PC-9 (cell line): Measurements from ENCODE around the gene CDK5RAP1. TPM values are rescaled to one million over a fixed set of nuclear protein-coding genes. Genes with fewer than 3 reads are reported as not detected.

ENCODE experiments used
- BruUV-seq: library from RNA; stranded (reverse); fragments of 400-500 nt; replicated peaks from 2 replicates; lab custom pipeline; 2021; lab: Mats Ljungman, UMichigan
- CTCF ChIA-PET: fragments of 300-600 bp; sonication (Branson Sonifier 250); formaldehyde crosslinking; loops from one replicate; lab custom pipeline; 2022; ENCODE audit warnings: antibody characterized with exemption; lab: Charles Lee
- POLR2A ChIA-PET: fragments of 300-600 bp; sonication (Branson Sonifier 250); formaldehyde crosslinking; loops from one replicate; lab custom pipeline; 2022; ENCODE audit warnings: antibody characterized with exemption; ENCODE audit not compliant: unreplicated experiment; lab: Charles Lee
- DNase-seq, 2 experiments: peaks; one replicate each; pipeline versions ENCODE4 v3.0.0 to v3.0.0-alpha.2; 2015 to 2022; ENCODE audit warnings: mixed read lengths in 1 of 2
- H2AFZ ChIP-seq: fragments of 200-600 bp; sonication (generic); 2 replicates; pipeline ENCODE4 v1.8.1; 2017; ENCODE audit warnings: antibody characterized with exemption
- H3F3A ChIP-seq: fragments of 200-600 bp; sonication (generic); 2 replicates; pipeline ENCODE4 v1.8.1; 2017; ENCODE audit warnings: antibody characterized with exemption, mild to moderate bottlenecking, low read depth; ENCODE audit not compliant: insufficient read depth
- H3K27ac ChIP-seq: fragments of 200-600 bp; sonication (generic); 2 replicates; pipeline ENCODE4 v1.6.1; 2016; ENCODE audit warnings: mixed run types
- H3K27me3 ChIP-seq: fragments of 200-600 bp; sonication (generic); 2 replicates; pipeline ENCODE4 v1.6.1; 2016; ENCODE audit warnings: low read depth, mixed run types; ENCODE audit not compliant: insufficient read depth
- H3K36me3 ChIP-seq: fragments of 200-600 bp; sonication (generic); 2 replicates; pipeline ENCODE4 v1.6.1; 2016; ENCODE audit warnings: low read depth, mixed run types
- H3K4me1 ChIP-seq: fragments of 200-600 bp; sonication (generic); replicated peaks from 2 replicates; pipeline ENCODE4 v1.6.1; 2016; ENCODE audit warnings: mixed run types; ENCODE audit not compliant: insufficient read depth
- H3K4me2 ChIP-seq: fragments of 200-600 bp; sonication (generic); 2 replicates; pipeline ENCODE4 v1.6.1; 2017; ENCODE audit warnings: mixed run types
- H3K4me3 ChIP-seq: fragments of 200-600 bp; sonication (generic); 2 replicates; pipeline ENCODE4 v1.6.1; 2016; ENCODE audit warnings: mixed run types
- H3K79me2 ChIP-seq: fragments of 200-600 bp; sonication (generic); 2 replicates; pipeline ENCODE4 v1.6.1; 2017; ENCODE audit warnings: low read depth, mixed run types
- H3K9me2 ChIP-seq: fragments of 200-600 bp; sonication (generic); 2 replicates; pipeline ENCODE4 v1.8.1; 2017; ENCODE audit warnings: mild to moderate bottlenecking; ENCODE audit not compliant: insufficient read depth
- H3K9me3 ChIP-seq: fragments of 200-600 bp; sonication (generic); 2 replicates; pipeline ENCODE4 v1.8.1; 2016; ENCODE audit warnings: low read depth; ENCODE audit not compliant: insufficient read depth
- H4K20me1 ChIP-seq: fragments of 200-600 bp; sonication (generic); 2 replicates; pipeline ENCODE4 v1.8.1; 2017; ENCODE audit not compliant: insufficient read depth
- EZH2 ChIP-seq: fragments of 200-600 bp; sonication (generic); IDR thresholded peaks from 2 replicates; pipeline ENCODE4 v1.8.0; 2017; ENCODE audit warnings: antibody characterized with exemption, low read depth
- intact Hi-C: fragments of 100-400 bp; cut with micrococcal nuclease; formaldehyde crosslinking; loops from one replicate; pipeline ENCODE4 v1.10.0; 2022; ENCODE audit not compliant: unreplicated experiment
- total RNA-seq: library from RNA; stranded (reverse); gene quantifications from 2 replicates; pipeline ENCODE4 v1.2.3, GENCODE V29; 2021
- TF ChIP-seq, protein P1 (sequence below): fragments of 200-600 bp; sonication (generic); conservative IDR thresholded peaks from 2 replicates; pipeline ENCODE4 v1.6.1; 2017; ENCODE audit warnings: mixed run types, antibody characterized with exemption, mild to moderate bottlenecking, moderate library complexity

The CDK5RAP1 gene
- total RNA-seq, 1 experiment from 2014 or later, result 45.3 TPM

DNA sequence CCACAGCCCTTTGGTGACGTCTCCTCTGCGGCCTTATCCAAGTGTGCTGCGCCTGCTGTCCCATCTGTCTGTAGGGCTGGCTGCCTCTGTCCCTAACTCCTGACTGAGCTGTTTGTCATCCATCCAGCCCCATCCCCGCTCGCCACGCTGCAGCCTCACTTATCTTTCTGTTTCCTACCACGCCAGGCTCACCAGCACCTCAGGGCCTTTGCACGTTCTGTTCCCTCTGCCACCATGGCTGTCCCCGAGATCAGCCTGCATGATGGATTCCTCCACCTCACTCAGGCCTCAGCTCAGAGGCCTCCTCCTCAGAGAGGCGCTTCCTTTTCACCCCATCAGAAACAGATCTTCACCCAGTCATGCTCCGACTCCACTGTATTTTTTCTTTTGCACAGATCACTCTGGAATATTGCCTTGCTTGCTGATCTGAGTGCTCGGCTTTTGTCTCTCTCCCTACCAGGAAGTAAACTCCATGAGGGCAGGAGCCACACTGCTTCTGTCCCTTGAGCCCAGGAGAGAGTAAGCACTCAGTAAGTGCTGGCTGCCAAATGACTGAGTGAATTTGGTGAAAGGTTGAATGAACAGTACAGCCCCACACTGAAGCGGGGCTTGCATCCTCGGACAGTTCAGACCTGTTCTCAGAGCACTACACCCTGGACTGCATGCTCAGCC, 83.8 kb downstream of the CDK5RAP1 start:
- H3F3A ChIP-seq, result no peaks in the 10 kb centered on the region
- H4K20me1 ChIP-seq, result no peaks in the 10 kb centered on the region
- peak in 1 of 2 experiments; percentile 6 for DNase-seq
- no peak overlapping the region for H3K4me2 ChIP-seq
- ChIA-PET POLR2A (interaction anchor here (0.7 kb wide), 1 partner anchor 8 kb away, joined by 3 read pairs; no protein-coding TSS in a partner anchor), CTCF (no interaction called here)
- H3K27ac ChIP-seq, result no peak overlapping the region
- H3K4me3 ChIP-seq, result no peak overlapping the region
- intact Hi-C loops, result no loop called here
- no peak overlapping the region for H2AFZ ChIP-seq
- TF ChIP-seq EZH2, result no peak
- TF ChIP-seq, protein P1, sequence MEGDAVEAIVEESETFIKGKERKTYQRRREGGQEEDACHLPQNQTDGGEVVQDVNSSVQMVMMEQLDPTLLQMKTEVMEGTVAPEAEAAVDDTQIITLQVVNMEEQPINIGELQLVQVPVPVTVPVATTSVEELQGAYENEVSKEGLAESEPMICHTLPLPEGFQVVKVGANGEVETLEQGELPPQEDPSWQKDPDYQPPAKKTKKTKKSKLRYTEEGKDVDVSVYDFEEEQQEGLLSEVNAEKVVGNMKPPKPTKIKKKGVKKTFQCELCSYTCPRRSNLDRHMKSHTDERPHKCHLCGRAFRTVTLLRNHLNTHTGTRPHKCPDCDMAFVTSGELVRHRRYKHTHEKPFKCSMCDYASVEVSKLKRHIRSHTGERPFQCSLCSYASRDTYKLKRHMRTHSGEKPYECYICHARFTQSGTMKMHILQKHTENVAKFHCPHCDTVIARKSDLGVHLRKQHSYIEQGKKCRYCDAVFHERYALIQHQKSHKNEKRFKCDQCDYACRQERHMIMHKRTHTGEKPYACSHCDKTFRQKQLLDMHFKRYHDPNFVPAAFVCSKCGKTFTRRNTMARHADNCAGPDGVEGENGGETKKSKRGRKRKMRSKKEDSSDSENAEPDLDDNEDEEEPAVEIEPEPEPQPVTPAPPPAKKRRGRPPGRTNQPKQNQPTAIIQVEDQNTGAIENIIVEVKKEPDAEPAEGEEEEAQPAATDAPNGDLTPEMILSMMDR, result no peak
- no peaks in the 10 kb centered on the region for H3K4me1 ChIP-seq
- H3K27me3 ChIP-seq, result peaks cover 30% of the 10 kb centered on the region
- H3K9me2 ChIP-seq, result no peaks in the 10 kb centered on the region
- BruUV-seq, result no TSS peak
- no peaks in the 10 kb centered on the region for H3K36me3 ChIP-seq
- H3K79me2 ChIP-seq, result no peaks in the 10 kb centered on the region
- H3K9me3 ChIP-seq, result no peaks in the 10 kb centered on the region

DNA sequence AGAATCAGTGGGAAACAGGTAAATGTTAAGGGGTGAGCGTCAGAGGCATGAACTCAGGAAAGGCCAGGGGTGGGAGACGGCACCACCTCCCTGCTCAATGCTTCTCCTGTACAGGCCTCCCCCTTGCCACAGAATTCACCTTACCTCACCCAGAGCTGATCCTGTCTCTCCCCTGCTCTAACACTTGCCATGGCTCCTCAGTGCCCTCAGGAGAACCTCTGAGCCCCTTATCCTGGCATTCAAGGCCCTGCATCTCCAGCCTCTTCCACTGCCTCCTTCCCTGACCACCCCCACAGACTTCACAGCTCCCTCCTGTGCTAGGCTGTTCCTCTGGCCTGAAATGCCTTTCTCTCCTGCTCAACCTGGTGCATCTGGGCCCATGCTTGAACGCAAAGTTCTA, 84.4 kb downstream of the CDK5RAP1 start:
- intact Hi-C loops, result no loop called here
- H3K36me3 ChIP-seq, result no peaks in the 10 kb centered on the region

DNA sequence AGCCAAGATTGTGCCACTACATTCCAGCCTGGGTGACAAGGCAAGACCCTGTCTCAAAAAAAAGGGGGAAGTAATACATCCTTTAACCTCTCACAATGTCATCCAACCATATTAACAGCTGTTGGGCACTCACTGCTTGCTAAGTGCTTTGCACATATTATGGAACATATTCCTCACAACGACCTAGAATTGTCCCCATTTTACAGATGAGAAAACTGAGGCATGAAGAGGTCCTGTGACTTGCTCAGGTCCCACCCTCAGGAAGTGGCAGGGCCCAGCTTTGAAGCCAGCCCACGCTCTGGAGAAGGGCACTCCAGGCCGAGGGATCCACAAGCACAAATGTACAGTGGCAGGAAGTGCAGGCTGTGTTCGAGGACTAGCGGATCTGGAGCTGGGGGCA, 85.0 kb downstream of the CDK5RAP1 start:
- H3F3A ChIP-seq, result no peaks in the 10 kb centered on the region
- no peaks in the 10 kb centered on the region for H3K36me3 ChIP-seq
- no peak for TF ChIP-seq EZH2
- TF ChIP-seq, protein P1, result no peak
- POLR2A ChIA-PET, result no interaction called here
- no peak overlapping the region for H3K4me3 ChIP-seq
- intact Hi-C loops, result no loop called here
- H3K9me2 ChIP-seq, result no peaks in the 10 kb centered on the region
- no peak overlapping the region for H2AFZ ChIP-seq
- peak in 1 of 2 experiments; percentile 6 for DNase-seq
- no peaks in the 10 kb centered on the region for H3K79me2 ChIP-seq
- CTCF ChIA-PET, result no interaction called here
- no peaks in the 10 kb centered on the region for H4K20me1 ChIP-seq
- H3K27ac ChIP-seq, result no peak overlapping the region
- no TSS peak for BruUV-seq
- no peaks in the 10 kb centered on the region for H3K9me3 ChIP-seq
- H3K4me1 ChIP-seq, result no peaks in the 10 kb centered on the region
- H3K27me3 ChIP-seq, result peaks cover 30% of the 10 kb centered on the region
- no peak overlapping the region for H3K4me2 ChIP-seq

More for the DNA sequence above, 84.4 kb downstream of the CDK5RAP1 start:
- POLR2A ChIA-PET, result interaction anchor here (0.7 kb wide), 1 partner anchor 9 kb away, joined by 3 read pairs; no protein-coding TSS in a partner anchor
- Histone ChIP-seq H4K20me1 (no peaks in the 10 kb centered on the region), H3K4me1 (no peaks in the 10 kb centered on the region), H3K4me2 (no peak overlapping the region), H3K27ac (no peak overlapping the region), H3K9me3 (no peaks in the 10 kb centered on the region), H3K4me3 (no peak overlapping the region), H3K79me2 (no peaks in the 10 kb centered on the region), H3K9me2 (no peaks in the 10 kb centered on the region), H2AFZ (no peak overlapping the region), H3F3A (no peaks in the 10 kb centered on the region), H3K27me3 (peaks cover 30% of the 10 kb centered on the region)
- CTCF ChIA-PET, result no interaction called here
- BruUV-seq, result no TSS peak
- TF ChIP-seq, protein P1, result no peak
- TF ChIP-seq EZH2, result no peak
- DNase-seq, result peak in 1 of 2 experiments; percentile 12
